AG04449 (cell line): ENCODE measurements around the gene CFAP91.

Source experiments
- CTCF ChIA-PET: fragments of 350-600 bp; formaldehyde crosslinking; extraction: SDS; loops from one replicate; lab custom pipeline; 2021; ENCODE audit warnings: antibody characterized with exemption; lab: Yijun Ruan, JAX
- POLR2A ChIA-PET: fragments of 400-600, 350-600 bp; formaldehyde crosslinking; extraction: SDS; loops from one replicate; lab custom pipeline; 2020; ENCODE audit warnings: antibody characterized with exemption, inconsistent platforms; lab: Yijun Ruan, JAX
- DNase-seq: peaks from one replicate; pipeline ENCODE4 v3.0.0-alpha.2; 2010; ENCODE audit warnings: low read depth, low spot score
- H3K4me3 ChIP-seq: 2 replicates; pipeline ENCODE4 v1.5.1; 2011; ENCODE audit warnings: low read depth, mild to moderate bottlenecking, control low read depth, low read length
- TF ChIP-seq, protein P1 (sequence below): IDR thresholded peaks from one replicate; pipeline ENCODE4 v1.5.1; 2011; ENCODE audit warnings: mild to moderate bottlenecking, moderate library complexity, low read length, control low read depth, inconsistent platforms; ENCODE audit not compliant: insufficient read depth; ENCODE audit errors: missing control alignments

CFAP91 gene

DNA sequence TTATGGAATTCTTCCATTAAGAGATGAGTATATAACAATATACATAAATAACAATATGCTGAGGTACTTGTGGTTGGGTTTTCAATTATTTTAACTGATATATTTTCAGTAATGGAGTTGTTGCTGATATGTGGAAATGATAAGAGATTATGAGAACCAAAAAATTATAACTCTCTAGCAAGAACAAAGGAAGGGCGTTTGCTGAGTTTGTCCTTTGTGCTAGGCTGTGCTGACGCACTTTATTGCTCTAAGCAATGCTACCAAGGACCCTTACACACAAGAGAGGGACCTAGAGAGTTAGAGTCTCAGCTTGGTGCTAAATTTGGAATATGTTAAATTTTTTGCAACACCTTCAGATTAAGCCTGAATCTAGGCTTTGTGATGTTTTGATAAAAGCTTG is 24.1 kb downstream of the CFAP91 start:
- ChIA-PET CTCF (no interaction called here), POLR2A (no interaction called here)
- TF ChIP-seq, protein P1, sequence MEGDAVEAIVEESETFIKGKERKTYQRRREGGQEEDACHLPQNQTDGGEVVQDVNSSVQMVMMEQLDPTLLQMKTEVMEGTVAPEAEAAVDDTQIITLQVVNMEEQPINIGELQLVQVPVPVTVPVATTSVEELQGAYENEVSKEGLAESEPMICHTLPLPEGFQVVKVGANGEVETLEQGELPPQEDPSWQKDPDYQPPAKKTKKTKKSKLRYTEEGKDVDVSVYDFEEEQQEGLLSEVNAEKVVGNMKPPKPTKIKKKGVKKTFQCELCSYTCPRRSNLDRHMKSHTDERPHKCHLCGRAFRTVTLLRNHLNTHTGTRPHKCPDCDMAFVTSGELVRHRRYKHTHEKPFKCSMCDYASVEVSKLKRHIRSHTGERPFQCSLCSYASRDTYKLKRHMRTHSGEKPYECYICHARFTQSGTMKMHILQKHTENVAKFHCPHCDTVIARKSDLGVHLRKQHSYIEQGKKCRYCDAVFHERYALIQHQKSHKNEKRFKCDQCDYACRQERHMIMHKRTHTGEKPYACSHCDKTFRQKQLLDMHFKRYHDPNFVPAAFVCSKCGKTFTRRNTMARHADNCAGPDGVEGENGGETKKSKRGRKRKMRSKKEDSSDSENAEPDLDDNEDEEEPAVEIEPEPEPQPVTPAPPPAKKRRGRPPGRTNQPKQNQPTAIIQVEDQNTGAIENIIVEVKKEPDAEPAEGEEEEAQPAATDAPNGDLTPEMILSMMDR, result no peak
- H3K4me3 ChIP-seq, result no peak overlapping the region
- no peak for DNase-seq

- no peak overlapping the region for H3K4me3 ChIP-seq
- ChIA-PET CTCF (no interaction called here), POLR2A (interaction anchor here (0.6 kb wide), 1 partner anchor 28 kb away, joined by 4 read pairs; no protein-coding TSS in a partner anchor)
- TF ChIP-seq, protein P1, result no peak
- no peak for DNase-seq
Observed at GRCh38 chr3:119729996-119730395, 27.2 kb downstream of the CFAP91 start.

DNA sequence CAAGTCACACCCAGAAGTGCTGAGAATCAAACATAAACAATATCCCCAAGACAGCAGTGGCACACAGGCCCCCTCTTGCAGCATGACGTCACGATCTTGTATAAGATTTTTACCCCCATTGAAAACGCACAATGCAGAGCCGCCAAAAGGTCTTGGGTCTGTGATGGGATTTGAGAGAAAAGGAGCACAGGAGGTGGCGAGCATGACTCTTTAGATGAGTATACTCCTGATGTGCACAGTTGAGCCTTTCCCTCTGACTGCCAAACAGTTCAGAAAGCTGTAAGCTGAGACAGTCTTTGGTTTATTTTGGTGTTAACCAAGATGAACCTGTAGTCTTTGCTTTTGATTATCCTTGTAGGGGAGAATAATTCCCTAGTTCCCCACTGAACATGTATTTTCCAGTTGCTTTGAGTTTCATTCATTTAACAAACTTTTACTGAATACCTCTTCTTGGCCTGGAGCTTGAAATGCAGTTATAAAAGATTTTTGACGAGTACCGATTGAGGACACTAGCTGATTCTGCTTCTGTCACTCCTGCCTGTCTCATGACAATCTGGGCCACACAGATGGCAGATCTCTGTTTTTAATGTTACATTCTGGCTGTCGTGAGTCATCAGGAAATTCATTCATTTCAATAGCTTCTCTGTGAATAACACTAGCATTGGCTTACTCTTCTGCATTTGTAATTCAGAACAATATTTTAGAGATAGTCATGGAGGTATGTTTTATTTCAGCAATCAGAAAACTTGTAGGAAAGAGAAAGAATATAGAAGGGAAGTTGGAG is 28.9 kb downstream of the CFAP91 start:
- no peak for DNase-seq
- TF ChIP-seq, protein P1, result no peak
- no peak overlapping the region for H3K4me3 ChIP-seq
- CTCF ChIA-PET, result interaction anchor here (0.9 kb wide), 1 partner anchor 16 kb away, joined by 3 read pairs; no protein-coding TSS in a partner anchor
- POLR2A ChIA-PET, result no interaction called here

DNA sequence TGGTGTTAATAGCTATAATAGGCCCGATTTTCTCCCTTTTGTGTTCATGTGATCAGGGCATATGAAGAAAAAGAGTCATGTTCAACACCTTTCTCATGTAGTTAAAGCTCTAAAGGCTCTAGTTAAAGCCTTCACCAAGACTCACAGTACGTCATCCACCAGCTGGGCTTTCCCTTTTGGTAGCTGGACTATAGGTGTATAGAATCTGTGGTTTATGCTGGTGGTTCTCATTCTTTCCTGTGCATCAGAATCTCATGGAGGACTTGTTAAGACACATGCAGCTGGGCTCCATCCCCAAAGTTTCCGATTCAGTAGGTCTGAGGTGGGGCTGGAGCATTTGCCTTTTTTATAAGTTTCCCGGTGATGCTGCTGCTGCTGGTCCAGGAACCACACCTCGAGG is 31.0 kb downstream of the CFAP91 start:
- DNase-seq, result no peak
- TF ChIP-seq, protein P1, result no peak
- H3K4me3 ChIP-seq, result no peak overlapping the region
- ChIA-PET CTCF (no interaction called here), POLR2A (no interaction called here)

GRCh38 chr3:119738741-119739140 is 35.9 kb downstream of the CFAP91 start:
- DNase-seq, result no peak
- POLR2A ChIA-PET, result no interaction called here
- TF ChIP-seq, protein P1, result no peak

DNA sequence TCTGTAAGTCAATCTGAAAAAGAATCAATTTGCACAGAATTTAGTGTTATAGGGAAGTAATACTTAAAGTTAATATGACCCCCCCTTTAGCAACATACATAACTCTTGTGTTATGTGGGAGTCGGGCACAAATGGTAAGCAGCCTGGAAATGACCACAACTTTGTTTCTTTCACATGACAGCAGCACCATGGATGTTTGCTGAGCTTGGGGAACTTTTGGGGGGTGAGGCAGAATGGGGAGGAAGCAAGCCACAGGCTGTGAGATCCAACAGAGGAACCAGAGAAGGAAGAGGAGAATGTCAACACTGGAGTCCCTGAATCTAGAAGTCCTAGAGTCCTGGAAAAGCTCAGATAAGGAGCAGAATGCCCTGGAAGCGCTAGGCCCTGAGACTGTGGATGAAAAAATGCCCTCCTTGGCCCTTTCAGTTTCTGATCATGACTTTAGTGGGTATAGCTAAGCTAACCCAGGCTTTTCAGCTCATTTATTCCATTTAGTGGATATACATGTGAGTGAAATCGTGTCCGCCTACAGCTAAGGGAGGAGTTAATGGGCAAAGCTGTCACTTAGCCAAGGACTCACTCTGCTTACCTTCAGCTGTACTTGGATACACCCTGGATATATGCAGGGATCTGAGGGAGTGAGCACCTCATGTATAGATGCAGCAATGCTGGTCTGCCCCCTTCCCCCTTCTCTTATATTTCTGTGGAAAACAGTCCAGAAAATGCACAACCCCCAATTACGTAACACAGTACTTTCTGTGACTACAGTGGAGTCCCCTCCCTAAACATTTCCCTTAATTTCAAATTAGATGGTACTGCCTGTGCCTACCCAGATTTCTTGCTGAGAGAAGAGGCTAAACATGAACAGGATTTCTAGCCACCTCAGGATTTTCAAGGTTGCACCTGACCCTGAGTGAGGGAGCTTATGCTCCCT is 39.1 kb downstream of the CFAP91 start:
- DNase-seq, result no peak
- TF ChIP-seq, protein P1, result no peak
- no peak overlapping the region for H3K4me3 ChIP-seq
- POLR2A ChIA-PET, result no interaction called here
- CTCF ChIA-PET, result interaction anchor here (0.9 kb wide), 1 partner anchor 150 kb away, joined by 3 read pairs; no protein-coding TSS in a partner anchor

More at GRCh38 chr3:119738741-119739140, 35.9 kb downstream of the CFAP91 start:
- CTCF ChIA-PET, result no interaction called here
- no peak overlapping the region for H3K4me3 ChIP-seq
